ENCODE results near the gene TSHR. TPM values are rescaled to one million over a fixed set of nuclear protein-coding genes. Genes with fewer than 3 reads are reported as not detected.

Gene TSHR
- total and polyA plus RNA-seq, 2 experiments from 2014 or later, result 0.83 TPM; not detected in 1

- TF ChIP-seq CTCF (IDR thresholded peaks at IDR 0.05; ENCODE audit: poor library complexity), result no peak
- no peak for TF ChIP-seq EZH2 (IDR thresholded peaks at IDR 0.05; ENCODE audit: borderline replicate concordance)
- TF ChIP-seq EZH2phosphoT487 (IDR thresholded peaks at IDR 0.05; ENCODE audit: low read depth, severe bottlenecking, unreplicated experiment), result no peak
- Histone ChIP-seq H3K4me3 (no peak overlapping the region), H3K27me3 (no peaks in the 10 kb centered on the region), H3K4me2 (no peak overlapping the region), H2AFZ (no peak overlapping the region), H3K27ac (no peak overlapping the region), H3K9me3 (ENCODE audit: low read depth) (no peaks in the 10 kb centered on the region), H3K79me2 (no peaks in the 10 kb centered on the region), H3K9me2 (replicated peaks; ENCODE audit: insufficient read depth) (no peaks in the 10 kb centered on the region), H3K4me1 (ENCODE audit: insufficient read depth) (no peaks in the 10 kb centered on the region), H4K20me1 (ENCODE audit: insufficient read depth, poor library complexity, severe bottlenecking) (no peaks in the 10 kb centered on the region), H3K36me3 (replicated peaks; ENCODE audit: insufficient read depth, low read depth) (no peaks in the 10 kb centered on the region)
- WGBS (ENCODE audit: low lambda C conversion rate, missing lambda C conversion rate), result 63% methylated on average over 3 of the region's 3 CpGs
- DNase-seq (ENCODE audit: low spot score), result no peak
These were observed 76.1 kb downstream of the TSHR start for GRCh38 chr14:81031488-81031887.

- H3K36me3 ChIP-seq (replicated peaks; ENCODE audit: insufficient read depth, low read depth), result no peaks in the 10 kb centered on the region
- H3K27me3 ChIP-seq, result no peaks in the 10 kb centered on the region
- no peaks in the 10 kb centered on the region for H3K4me1 ChIP-seq (ENCODE audit: insufficient read depth)
- H2AFZ ChIP-seq, result no peak overlapping the region
- H3K4me2 ChIP-seq, result no peak overlapping the region
- no peak overlapping the region for H3K27ac ChIP-seq
- H3K9me2 ChIP-seq (replicated peaks; ENCODE audit: insufficient read depth), result no peaks in the 10 kb centered on the region
- H4K20me1 ChIP-seq (ENCODE audit: insufficient read depth, poor library complexity, severe bottlenecking), result no peaks in the 10 kb centered on the region
- H3K79me2 ChIP-seq, result no peaks in the 10 kb centered on the region
- no peak for DNase-seq (ENCODE audit: low spot score)
- WGBS (ENCODE audit: low lambda C conversion rate, missing lambda C conversion rate), result 89% methylated on average over 1 of the region's 1 CpG
- TF ChIP-seq EZH2phosphoT487 (IDR thresholded peaks at IDR 0.05; ENCODE audit: low read depth, severe bottlenecking, unreplicated experiment) (no peak), CTCF (IDR thresholded peaks at IDR 0.05; ENCODE audit: poor library complexity) (no peak), EZH2 (IDR thresholded peaks at IDR 0.05; ENCODE audit: borderline replicate concordance) (no peak)
- H3K9me3 ChIP-seq (ENCODE audit: low read depth), result no peaks in the 10 kb centered on the region
- H3K4me3 ChIP-seq, result no peak overlapping the region
These were observed 78.3 kb downstream of the TSHR start for GRCh38 chr14:81033698-81034240.

GRCh38 chr14:81042438-81042837 is 87.0 kb downstream of the TSHR start:
- no peak overlapping the region for H2AFZ ChIP-seq

More at GRCh38 chr14:81042438-81042837, 87.0 kb downstream of the TSHR start:
- no peaks in the 10 kb centered on the region for H3K36me3 ChIP-seq (replicated peaks; ENCODE audit: insufficient read depth, low read depth)
- DNase-seq (ENCODE audit: low spot score), result no peak
- H3K79me2 ChIP-seq, result no peaks in the 10 kb centered on the region
- no peak overlapping the region for H3K4me2 ChIP-seq
- no peaks in the 10 kb centered on the region for H3K4me1 ChIP-seq (ENCODE audit: insufficient read depth)
- TF ChIP-seq EZH2 (IDR thresholded peaks at IDR 0.05; ENCODE audit: borderline replicate concordance) (no peak), CTCF (IDR thresholded peaks at IDR 0.05; ENCODE audit: poor library complexity) (no peak), EZH2phosphoT487 (IDR thresholded peaks at IDR 0.05; ENCODE audit: low read depth, severe bottlenecking, unreplicated experiment) (no peak)
- H3K4me3 ChIP-seq, result no peak overlapping the region
- no peaks in the 10 kb centered on the region for H4K20me1 ChIP-seq (ENCODE audit: insufficient read depth, poor library complexity, severe bottlenecking)
- WGBS (ENCODE audit: low lambda C conversion rate, missing lambda C conversion rate), result 85% methylated on average over 1 of the region's 1 CpG
- no peaks in the 10 kb centered on the region for H3K27me3 ChIP-seq
- H3K9me2 ChIP-seq (replicated peaks; ENCODE audit: insufficient read depth), result no peaks in the 10 kb centered on the region
- no peak overlapping the region for H3K27ac ChIP-seq
- H3K9me3 ChIP-seq (ENCODE audit: low read depth), result no peaks in the 10 kb centered on the region
